Measurements from ENCODE around the gene TJP2.
"Not testable (repeated sequence)": the region's sequence is repeated elsewhere in the genome, so short reads cannot be mapped to it uniquely, and the experiment has no call there.

TJP2 gene

DNA sequence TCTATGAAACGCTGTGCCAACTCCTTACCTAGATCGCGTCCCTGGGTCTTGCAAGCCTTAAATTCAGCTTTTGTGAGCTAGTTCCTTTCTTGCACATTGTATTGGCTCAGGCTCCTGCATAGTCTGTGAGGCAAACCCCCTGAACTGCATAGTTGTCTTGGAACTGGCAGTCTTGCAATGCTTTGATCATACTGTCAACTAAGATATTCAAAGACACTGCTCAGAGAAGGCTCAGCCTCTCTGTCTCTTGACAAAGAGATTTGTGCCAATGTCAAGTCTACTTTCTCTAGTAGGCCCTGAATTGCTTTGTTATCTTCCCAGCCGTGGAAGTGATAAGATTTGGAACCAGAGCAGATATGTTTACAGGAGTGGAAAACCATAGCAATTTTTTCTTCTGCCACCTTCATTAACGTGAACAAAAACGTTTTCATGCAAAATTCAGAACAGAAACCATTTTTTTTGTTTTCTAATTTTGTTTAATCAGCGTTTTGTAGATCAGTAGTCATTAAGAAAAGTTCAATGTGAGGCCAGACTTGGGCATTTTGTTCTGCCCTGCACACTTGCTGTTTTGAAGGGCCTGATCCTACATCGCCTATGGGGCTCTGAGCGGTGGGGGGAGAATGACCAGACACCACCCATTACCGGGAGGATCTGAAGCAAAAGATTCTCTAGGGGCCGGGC, 123.4 kb downstream of the TJP2 start:
- no peak for DNase-seq

DNA sequence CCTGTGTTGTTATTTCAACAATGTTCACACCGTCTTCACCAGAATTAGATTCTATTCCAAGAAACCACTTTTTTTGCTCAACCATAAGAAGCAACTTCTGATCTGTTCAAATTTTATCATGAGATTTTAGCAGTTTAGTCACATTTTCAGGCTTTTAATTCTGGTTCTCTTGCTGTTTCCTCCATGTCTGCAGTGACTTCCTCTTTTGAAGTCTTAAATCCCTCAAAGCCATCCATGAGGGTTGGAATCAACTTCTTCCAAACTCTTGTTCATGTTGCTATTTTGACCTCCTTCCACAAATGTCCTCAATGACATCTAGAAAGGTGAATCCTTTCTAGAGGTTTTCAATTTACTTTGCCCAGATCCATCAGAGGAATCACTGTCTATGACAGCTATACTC, 125.2 kb downstream of the TJP2 start:
- no peak for DNase-seq

DNA sequence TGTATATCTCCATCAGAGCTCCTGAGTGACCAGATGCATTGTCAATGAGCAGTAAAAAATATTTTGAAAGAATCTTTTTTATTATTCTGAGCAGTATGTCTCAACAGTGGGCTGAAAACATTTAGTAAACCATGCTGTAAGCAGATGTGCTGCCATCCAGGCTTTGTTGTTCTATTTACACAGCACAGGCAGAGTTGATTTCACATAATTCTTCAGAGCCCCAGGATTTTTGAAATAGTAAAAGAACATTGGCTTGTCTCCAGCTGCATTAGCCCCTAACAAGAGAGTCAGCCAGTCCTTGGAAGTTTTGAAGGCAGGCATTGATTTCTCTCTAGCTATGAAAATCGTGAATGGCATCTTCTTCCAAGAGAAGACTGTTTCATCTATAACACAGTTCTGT, 125.7 kb downstream of the TJP2 start:
- DNase-seq: no peak

DNA sequence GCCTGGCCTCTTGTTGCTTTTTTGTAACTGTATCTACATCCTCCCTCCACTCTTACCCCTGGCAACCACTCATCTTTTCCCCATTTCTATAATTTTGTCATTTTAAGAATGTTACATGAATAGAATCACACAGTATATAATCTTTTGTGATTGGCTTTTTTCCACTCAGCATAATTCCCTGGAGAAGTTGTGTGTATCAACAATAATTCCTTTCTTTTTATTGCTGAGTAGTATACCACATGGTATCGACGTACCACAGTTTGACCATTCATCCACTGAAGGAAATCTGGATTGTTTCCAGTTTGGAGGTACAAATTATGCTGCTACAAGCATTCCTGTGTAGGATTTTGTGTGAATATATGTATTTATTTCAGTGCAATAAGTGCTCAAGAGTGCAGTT, 129.3 kb downstream of the TJP2 start:
- no peak for DNase-seq

DNA sequence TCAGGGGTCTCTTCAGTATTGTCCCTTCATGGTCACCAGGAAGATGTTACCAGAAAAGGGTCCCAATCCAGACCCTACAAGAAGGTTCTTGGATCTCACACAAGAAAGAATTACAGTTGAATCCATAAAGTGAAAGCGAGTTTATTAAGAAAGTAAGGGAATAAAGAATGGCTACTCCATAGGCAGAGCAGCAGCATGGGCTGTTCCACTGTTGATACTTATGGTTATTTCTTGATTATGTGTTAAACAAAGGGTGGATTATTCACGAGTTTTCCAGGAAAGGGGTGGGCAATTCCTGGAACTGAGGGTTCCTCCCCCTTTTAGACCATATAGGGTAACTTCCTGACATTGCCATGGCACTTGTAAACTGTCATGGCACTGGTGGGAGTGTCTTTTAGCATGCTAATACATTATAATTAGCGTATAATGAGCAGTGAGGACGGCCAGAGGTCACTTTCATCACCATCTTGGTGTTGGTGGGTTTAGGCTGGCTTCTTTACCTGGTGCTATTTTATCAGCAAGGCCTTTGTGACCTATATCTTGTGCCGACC, 132.9 kb downstream of the TJP2 start:
- DNase-seq: not testable (repeated sequence)

DNA sequence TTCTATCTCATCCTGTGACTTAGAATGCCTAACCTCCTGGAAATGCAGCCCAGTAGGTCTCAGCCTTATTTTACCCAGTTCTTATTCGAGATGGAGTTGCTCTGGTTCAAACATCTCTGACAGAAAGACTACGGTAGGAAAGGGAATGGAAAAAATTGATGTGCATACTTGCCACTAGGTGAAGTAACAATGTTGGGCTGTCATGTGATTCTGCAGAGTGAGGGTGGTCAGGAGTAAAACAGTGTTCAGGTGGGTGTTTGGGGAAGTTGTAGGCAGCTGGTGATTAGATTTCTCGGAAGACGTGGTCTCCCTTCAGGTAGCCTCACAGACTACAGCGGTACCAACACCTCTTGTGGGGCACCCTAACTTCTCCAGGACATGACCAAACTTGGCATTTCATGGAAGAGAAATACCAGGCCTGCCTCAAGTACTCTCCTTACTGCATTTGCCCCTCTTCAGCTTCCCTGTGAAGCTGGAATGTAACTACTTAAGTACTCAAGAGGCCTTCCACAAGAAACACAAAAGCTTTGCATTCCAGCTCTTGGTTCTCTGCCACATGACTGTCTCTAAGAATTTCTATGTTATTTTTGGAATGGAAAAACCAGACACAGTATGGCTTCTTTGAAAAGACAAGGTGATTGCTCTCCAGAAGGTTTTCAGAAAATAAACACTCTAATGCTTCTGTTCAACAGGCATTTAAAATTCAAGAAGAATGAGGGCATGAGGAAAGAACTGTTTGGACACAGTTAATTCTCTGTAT, 133.5 kb downstream of the TJP2 start:
- peak; percentile 80 for DNase-seq

DNA sequence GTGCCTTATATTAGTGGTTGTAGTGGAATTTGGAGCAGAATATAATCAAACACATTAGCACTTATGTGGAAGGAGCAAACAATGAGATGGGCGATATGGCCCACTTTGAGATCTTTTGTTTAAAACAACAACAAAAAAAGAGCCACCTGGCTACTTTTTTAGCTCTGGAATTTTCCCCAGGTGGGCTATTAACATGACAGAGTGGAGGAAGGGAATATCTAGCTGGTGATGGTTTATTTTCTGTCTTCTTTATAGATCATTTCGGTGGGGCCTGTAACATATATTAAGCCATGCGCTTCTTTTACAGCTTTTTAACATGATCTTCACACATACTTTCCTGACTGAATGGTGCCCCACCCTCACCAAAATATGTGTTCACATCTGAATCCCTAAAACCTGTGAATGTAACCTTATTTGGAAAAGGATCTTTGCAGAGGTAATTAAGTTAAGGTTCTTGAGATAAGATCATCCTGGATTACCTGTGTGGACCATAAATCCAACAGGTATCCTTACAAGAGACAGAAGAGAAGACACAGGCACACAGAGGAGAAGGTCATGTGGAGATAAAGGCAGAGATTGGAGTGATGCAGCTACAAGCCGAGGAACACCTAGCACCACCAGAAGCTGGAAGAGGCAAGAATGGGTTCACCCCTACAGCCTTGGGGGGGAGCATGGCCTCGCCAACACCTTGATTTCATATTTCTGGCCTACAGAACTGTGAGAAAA, 134.3 kb downstream of the TJP2 start:
- DNase-seq: no peak

DNA sequence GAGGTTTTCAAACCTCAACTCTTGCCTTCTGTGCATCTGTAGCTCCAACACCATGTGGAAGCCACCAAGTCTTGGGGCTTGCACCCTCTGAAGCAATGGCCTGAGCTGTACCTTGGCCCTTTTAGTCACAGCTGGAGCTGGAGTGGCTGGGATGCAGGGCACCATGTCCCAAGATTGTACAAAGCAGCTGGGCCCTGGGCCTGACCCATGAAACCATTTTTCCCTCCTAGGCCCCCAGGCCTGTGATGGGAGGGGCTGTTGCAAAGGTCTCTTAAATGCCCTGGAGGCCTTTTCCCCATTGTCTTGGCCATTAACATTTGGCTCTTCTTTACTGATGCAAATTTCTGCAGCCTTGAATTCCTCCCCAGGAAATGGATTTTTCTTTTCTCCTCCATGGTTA, 139.1 kb downstream of the TJP2 start:
- no peak for DNase-seq

DNA sequence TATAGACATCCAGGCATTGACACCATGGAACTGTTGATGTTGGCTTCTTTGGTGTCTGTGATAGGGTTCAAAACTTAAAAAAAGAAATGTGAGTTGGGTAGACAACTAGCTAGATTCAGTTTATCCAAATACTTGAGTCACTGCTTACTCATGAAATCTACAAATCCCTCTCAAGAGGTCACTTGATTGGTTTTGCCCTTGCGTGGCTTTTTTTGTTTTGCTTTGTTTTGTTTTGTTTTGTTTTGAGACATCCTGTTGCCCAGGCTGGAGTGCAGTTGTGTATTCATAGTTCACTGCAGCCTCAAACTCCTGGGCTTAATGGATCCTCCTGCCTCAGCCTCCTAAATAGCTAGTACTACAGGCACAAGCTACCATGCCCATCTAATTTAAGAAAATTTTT, 140.5 kb downstream of the TJP2 start:
- DNase-seq: no peak

DNA sequence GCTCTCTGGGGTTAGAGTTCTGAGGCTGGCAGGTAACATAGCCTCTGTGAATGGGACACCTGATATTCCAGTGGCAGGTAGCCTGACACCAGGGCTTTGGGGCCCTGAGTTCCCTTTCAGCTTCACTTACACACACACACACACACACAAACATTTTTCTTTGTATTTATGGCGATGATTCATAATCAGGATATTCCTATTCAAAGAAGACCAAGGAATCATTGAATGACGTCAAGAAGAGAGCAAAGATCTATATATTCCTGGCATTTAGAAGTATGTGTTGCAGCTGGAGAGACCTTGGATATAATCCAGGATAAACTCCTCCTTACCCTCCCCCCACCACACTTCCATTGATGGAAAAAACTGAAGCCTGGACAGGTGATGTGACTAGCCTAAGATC, 143.0 kb downstream of the TJP2 start:
- DNase-seq: peak; percentile 42

DNA sequence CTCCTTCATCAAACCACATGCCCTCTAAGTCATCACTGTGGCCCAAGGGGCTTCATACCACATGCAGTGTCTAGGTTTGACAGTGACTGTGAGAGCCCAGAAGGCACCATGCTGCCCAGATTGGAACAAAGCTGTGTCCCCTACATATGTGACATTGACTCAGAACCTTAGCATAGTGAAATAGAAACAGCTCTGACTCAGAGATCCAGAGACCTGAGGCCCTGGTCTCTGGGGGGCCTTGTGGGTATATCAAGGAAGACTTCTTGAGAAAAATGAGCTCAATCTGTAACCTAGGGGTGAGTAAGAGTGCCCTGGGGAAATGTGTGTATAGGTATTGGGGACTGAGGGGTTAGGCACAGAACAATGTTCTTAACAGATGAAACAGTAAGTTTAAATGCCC, 143.8 kb downstream of the TJP2 start:
- DNase-seq: no peak

DNA sequence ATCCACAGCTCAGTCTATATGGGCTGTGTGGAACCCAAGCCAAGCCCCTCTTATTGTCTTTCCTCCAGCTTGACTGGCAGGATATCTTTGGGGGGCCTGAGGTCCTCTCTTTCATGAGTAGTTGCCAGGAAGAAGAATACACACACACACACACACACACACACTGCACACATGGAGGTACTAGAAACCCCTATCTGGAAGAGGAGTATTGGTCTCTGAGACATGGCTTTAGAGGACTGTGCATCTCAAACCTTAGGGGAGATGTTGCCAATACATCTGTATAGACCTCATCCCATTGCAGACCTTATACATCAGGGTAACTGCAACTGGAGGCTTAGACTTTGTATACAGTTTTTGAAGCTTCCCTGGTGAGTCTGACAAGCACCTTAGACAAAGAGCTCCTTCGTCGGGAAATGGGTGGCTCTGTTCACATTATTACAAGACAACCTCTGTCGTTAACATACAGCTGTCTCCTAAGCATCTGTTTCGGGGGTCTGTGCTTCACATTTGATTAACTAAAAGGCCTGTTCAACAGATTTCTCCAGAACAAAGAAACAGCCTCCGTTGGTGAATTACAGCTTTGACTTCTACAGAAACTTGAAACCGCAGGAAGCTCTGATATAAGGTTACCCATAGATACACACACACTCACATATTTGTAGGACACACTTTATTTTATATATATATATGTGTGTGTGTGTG, 145.4 kb downstream of the TJP2 start:
- DNase-seq: no peak

DNA sequence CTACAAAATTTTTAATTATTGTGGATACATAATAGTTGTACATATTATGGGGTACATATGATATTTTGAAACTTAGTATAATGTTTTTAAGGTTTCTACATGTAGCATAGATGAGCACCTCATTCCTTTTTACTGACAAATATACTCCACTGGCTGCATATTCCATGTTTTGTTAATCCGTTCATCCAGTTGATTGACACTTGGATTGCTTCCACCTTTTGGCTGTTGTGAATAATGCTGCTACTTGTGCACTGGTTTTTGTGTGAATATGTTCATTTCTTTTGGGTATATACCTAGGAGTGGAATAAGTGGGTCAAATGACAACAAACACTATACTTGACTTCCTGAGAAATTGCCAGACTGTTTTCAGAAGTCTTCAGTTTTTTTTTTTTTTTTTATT, 148.2 kb downstream of the TJP2 start:
- no peak for DNase-seq

DNA sequence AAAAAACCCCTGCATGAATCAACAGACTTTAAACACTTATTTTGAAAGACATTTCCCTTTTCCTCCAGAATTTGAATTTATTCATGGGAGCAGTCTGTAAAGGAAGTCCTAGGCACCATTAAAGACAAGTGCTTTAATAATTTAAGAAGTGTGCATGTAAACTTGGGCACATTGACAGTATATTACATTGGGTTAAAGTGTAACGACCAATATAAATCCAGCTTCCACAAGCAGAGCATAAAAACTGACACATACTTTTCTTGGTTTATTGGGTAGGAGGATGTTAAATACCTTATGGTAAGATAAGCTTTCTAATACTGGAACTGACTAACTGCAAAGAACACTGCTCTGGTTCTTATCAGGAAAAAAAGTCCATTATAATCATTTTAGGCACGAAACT, 149.8 kb downstream of the TJP2 start:
- no peak for DNase-seq

Data from fibroblast of skin of right biceps (primary cell).